ENCODE data around the gene ZC3H12A. TPM values are rescaled to one million over a fixed set of nuclear protein-coding genes. Genes with fewer than 3 reads are reported as not detected.

Gene ZC3H12A
- total RNA-seq, result 100 to 1,000 TPM; 166 to 170 TPM
- 87.1 to 335 reads per million in 2 donors for total RNA-seq

- Mint-ChIP-seq H3K36me3 (ENCODE audit: low read depth) (peaks cover 7% of the 10 kb centered on the region), H3K4me1 (peaks cover 51% of the 10 kb centered on the region), H3K4me3 (peak within 1 kb of the TSS; percentile 97), H3K27ac (peak within 1 kb of the TSS; percentile 99), H3K27me3 (no peaks in the 10 kb centered on the region)
- ATAC-seq (peak; percentile 66), DNase-seq (peak; percentile 94 to 96 (median 95))
- no peaks in the 10 kb centered on the region for H3K9me3 ChIP-seq (ENCODE audit: control insufficient read depth, low read length, poor library complexity, severe bottlenecking)
Observed at GRCh38 chr1:37474046-37474696, at the start of gene ZC3H12A. Gene ZC3H12A, plus strand, starts transcription at chr1:37474580. Its CDS starts 917 bp downstream, at chr1:37475497.

- Mint-ChIP-seq H3K4me3 (no peak overlapping the region), H3K27me3 (peaks cover 72% of the 10 kb centered on the region), H3K27ac (no peak overlapping the region), H3K4me1 (peaks cover 6% of the 10 kb centered on the region), H3K36me3 (ENCODE audit: low read depth) (peaks cover 10% of the 10 kb centered on the region)
- DNase-seq (no peak), ATAC-seq (no peak)
- H3K9me3 ChIP-seq (ENCODE audit: control insufficient read depth, low read length, poor library complexity, severe bottlenecking), result no peaks in the 10 kb centered on the region
Observed at GRCh38 chr1:37425221-37425620, 49.2 kb upstream of the ZC3H12A start.

GRCh38 chr1:37429029-37429428 lies 45.4 kb upstream of the ZC3H12A start:
- H3K36me3 Mint-ChIP-seq (ENCODE audit: low read depth), result peaks cover 5% of the 10 kb centered on the region
- DNase-seq, result no peak
- H3K27ac Mint-ChIP-seq, result no peak overlapping the region
- no peak for ATAC-seq
- H3K27me3 Mint-ChIP-seq, result peaks cover 68% of the 10 kb centered on the region
- H3K9me3 ChIP-seq (ENCODE audit: control insufficient read depth, low read length, poor library complexity, severe bottlenecking), result no peaks in the 10 kb centered on the region
- H3K4me3 Mint-ChIP-seq, result no peak overlapping the region
- H3K4me1 Mint-ChIP-seq, result peaks cover 5% of the 10 kb centered on the region

GRCh38 chr1:37430103-37430985 lies 44.0 kb upstream of the ZC3H12A start:
- Mint-ChIP-seq H3K27ac (no peak overlapping the region), H3K27me3 (peaks cover 63% of the 10 kb centered on the region), H3K4me1 (peaks cover 7% of the 10 kb centered on the region), H3K36me3 (ENCODE audit: low read depth) (peaks cover 5% of the 10 kb centered on the region), H3K4me3 (no peak overlapping the region)
- DNase-seq, result no peak
- no peaks in the 10 kb centered on the region for H3K9me3 ChIP-seq (ENCODE audit: control insufficient read depth, low read length, poor library complexity, severe bottlenecking)
- ATAC-seq, result no peak

- DNase-seq (no peak), ATAC-seq (no peak)
- Mint-ChIP-seq H3K4me1 (peaks cover 5% of the 10 kb centered on the region), H3K4me3 (no peak overlapping the region), H3K27ac (no peak overlapping the region), H3K27me3 (peaks cover 59% of the 10 kb centered on the region), H3K36me3 (ENCODE audit: low read depth) (peaks cover 2% of the 10 kb centered on the region)
- H3K9me3 ChIP-seq (ENCODE audit: control insufficient read depth, low read length, poor library complexity, severe bottlenecking), result no peaks in the 10 kb centered on the region
Observed at GRCh38 chr1:37432716-37433115, 41.7 kb upstream of the ZC3H12A start.

GRCh38 chr1:37433171-37433570 lies 41.2 kb upstream of the ZC3H12A start:
- H3K27ac Mint-ChIP-seq, result no peak overlapping the region

GRCh38 chr1:37434292-37435225 lies 39.8 kb upstream of the ZC3H12A start:
- H3K27me3 Mint-ChIP-seq, result peaks cover 63% of the 10 kb centered on the region
- peaks cover 4% of the 10 kb centered on the region for H3K36me3 Mint-ChIP-seq (ENCODE audit: low read depth)
- ATAC-seq (peak; percentile 88), DNase-seq (peak; percentile 33 to 70 (median 54))
- no peaks in the 10 kb centered on the region for H3K9me3 ChIP-seq (ENCODE audit: control insufficient read depth, low read length, poor library complexity, severe bottlenecking)
- H3K4me1 Mint-ChIP-seq, result peaks cover 7% of the 10 kb centered on the region
- no peak overlapping the region for H3K4me3 Mint-ChIP-seq
- H3K27ac Mint-ChIP-seq, result peak overlapping the region; percentile 68

More at GRCh38 chr1:37433171-37433570, 41.2 kb upstream of the ZC3H12A start:
- Mint-ChIP-seq H3K36me3 (ENCODE audit: low read depth) (peaks cover 2% of the 10 kb centered on the region), H3K4me1 (peaks cover 5% of the 10 kb centered on the region), H3K4me3 (no peak overlapping the region), H3K27me3 (peaks cover 64% of the 10 kb centered on the region)
- no peaks in the 10 kb centered on the region for H3K9me3 ChIP-seq (ENCODE audit: control insufficient read depth, low read length, poor library complexity, severe bottlenecking)
- DNase-seq, result no peak
- no peak for ATAC-seq

- H3K27ac Mint-ChIP-seq, result no peak overlapping the region
- H3K9me3 ChIP-seq (ENCODE audit: control insufficient read depth, low read length, poor library complexity, severe bottlenecking), result no peaks in the 10 kb centered on the region
- ATAC-seq (no peak), DNase-seq (no peak)
- H3K4me3 Mint-ChIP-seq, result no peak overlapping the region
- H3K27me3 Mint-ChIP-seq, result peaks cover 44% of the 10 kb centered on the region
- peaks cover 4% of the 10 kb centered on the region for H3K4me1 Mint-ChIP-seq
- peaks cover 5% of the 10 kb centered on the region for H3K36me3 Mint-ChIP-seq (ENCODE audit: low read depth)
Observed at GRCh38 chr1:37437087-37437486, 37.3 kb upstream of the ZC3H12A start.

- Mint-ChIP-seq H3K4me1 (peaks cover 10% of the 10 kb centered on the region), H3K27ac (no peak overlapping the region), H3K4me3 (no peak overlapping the region), H3K36me3 (ENCODE audit: low read depth) (peaks cover 11% of the 10 kb centered on the region), H3K27me3 (peaks cover 51% of the 10 kb centered on the region)
- DNase-seq (no peak), ATAC-seq (no peak)
- H3K9me3 ChIP-seq (ENCODE audit: control insufficient read depth, low read length, poor library complexity, severe bottlenecking), result no peaks in the 10 kb centered on the region
Observed at GRCh38 chr1:37438037-37438868, 36.1 kb upstream of the ZC3H12A start.

GRCh38 chr1:37438869-37439343 lies 35.5 kb upstream of the ZC3H12A start:
- Mint-ChIP-seq H3K4me1 (peaks cover 10% of the 10 kb centered on the region), H3K4me3 (no peak overlapping the region), H3K27me3 (peaks cover 53% of the 10 kb centered on the region), H3K27ac (no peak overlapping the region), H3K36me3 (ENCODE audit: low read depth) (peaks cover 11% of the 10 kb centered on the region)
- no peak for DNase-seq
- ATAC-seq, result no peak
- H3K9me3 ChIP-seq (ENCODE audit: control insufficient read depth, low read length, poor library complexity, severe bottlenecking), result no peaks in the 10 kb centered on the region

- no peaks in the 10 kb centered on the region for H3K9me3 ChIP-seq (ENCODE audit: control insufficient read depth, low read length, poor library complexity, severe bottlenecking)
- peaks cover 11% of the 10 kb centered on the region for H3K36me3 Mint-ChIP-seq (ENCODE audit: low read depth)
- no peak overlapping the region for H3K27ac Mint-ChIP-seq
- ATAC-seq (no peak), DNase-seq (no peak)
- no peak overlapping the region for H3K4me3 Mint-ChIP-seq
- peaks cover 10% of the 10 kb centered on the region for H3K4me1 Mint-ChIP-seq
- H3K27me3 Mint-ChIP-seq, result peaks cover 52% of the 10 kb centered on the region
Observed at GRCh38 chr1:37439349-37439995, 34.9 kb upstream of the ZC3H12A start.

GRCh38 chr1:37441490-37441889 lies 32.9 kb upstream of the ZC3H12A start:
- Mint-ChIP-seq H3K4me1 (peaks cover 8% of the 10 kb centered on the region), H3K4me3 (no peak overlapping the region), H3K36me3 (ENCODE audit: low read depth) (peaks cover 11% of the 10 kb centered on the region), H3K27me3 (peaks cover 48% of the 10 kb centered on the region), H3K27ac (no peak overlapping the region)
- ATAC-seq (no peak), DNase-seq (no peak)
- H3K9me3 ChIP-seq (ENCODE audit: control insufficient read depth, low read length, poor library complexity, severe bottlenecking), result no peaks in the 10 kb centered on the region
